Measurements from ENCODE around the gene SCRT2.
"Not testable (repeated sequence)": the region's sequence is repeated elsewhere in the genome, so short reads cannot be mapped to it uniquely, and the experiment has no call there.

The SCRT2 gene

GRCh38 chr20:675453-676314 lies at the start of gene SCRT2:
SCRT2 (minus strand) TSS chr20:675802; CDS start chr20:675601, 201 bp downstream.
- Mint-ChIP-seq H3K36me3 (no peaks in the 10 kb centered on the region), H3K9me3 (no peaks in the 10 kb centered on the region), H3K27me3 (peaks cover 90% of the 10 kb centered on the region), H3K27ac (no peak within 1 kb of the TSS), H3K4me1 (peaks cover 11% of the 10 kb centered on the region), H3K4me3 (peak within 1 kb of the TSS; percentile 17)
- ATAC-seq = peak; percentile 57

GRCh38 chr20:724797-725196 lies 49.2 kb upstream of the SCRT2 start:
- ATAC-seq, H3K36me3 Mint-ChIP-seq, H3K27ac Mint-ChIP-seq, H3K4me3 Mint-ChIP-seq, H3K9me3 Mint-ChIP-seq, H3K4me1 Mint-ChIP-seq: not testable (repeated sequence)
- peaks cover 69% of the 10 kb centered on the region for H3K27me3 Mint-ChIP-seq

GRCh38 chr20:723756-724155 lies 48.2 kb upstream of the SCRT2 start:
- peaks cover 68% of the 10 kb centered on the region for H3K27me3 Mint-ChIP-seq
- ATAC-seq = no peak
- no peak overlapping the region for H3K4me3 Mint-ChIP-seq
- H3K9me3 Mint-ChIP-seq = no peaks in the 10 kb centered on the region
- H3K27ac Mint-ChIP-seq = no peak overlapping the region
- H3K4me1 Mint-ChIP-seq = peaks cover 4% of the 10 kb centered on the region
- no peaks in the 10 kb centered on the region for H3K36me3 Mint-ChIP-seq

GRCh38 chr20:722822-723644 lies 47.4 kb upstream of the SCRT2 start:
- peaks cover 62% of the 10 kb centered on the region for H3K27me3 Mint-ChIP-seq
- no peak overlapping the region for H3K27ac Mint-ChIP-seq

GRCh38 chr20:721876-722275 lies 46.3 kb upstream of the SCRT2 start:
- Mint-ChIP-seq H3K27ac (no peak overlapping the region), H3K4me3 (no peak overlapping the region), H3K9me3 (no peaks in the 10 kb centered on the region), H3K4me1 (no peaks in the 10 kb centered on the region), H3K36me3 (no peaks in the 10 kb centered on the region), H3K27me3 (peaks cover 66% of the 10 kb centered on the region)
- no peak for ATAC-seq

More at GRCh38 chr20:722822-723644, 47.4 kb upstream of the SCRT2 start:
- no peaks in the 10 kb centered on the region for H3K4me1 Mint-ChIP-seq
- H3K36me3 Mint-ChIP-seq = no peaks in the 10 kb centered on the region
- H3K9me3 Mint-ChIP-seq = no peaks in the 10 kb centered on the region
- no peak for ATAC-seq
- no peak overlapping the region for H3K4me3 Mint-ChIP-seq

- Mint-ChIP-seq H3K4me1 (no peaks in the 10 kb centered on the region), H3K27ac (no peak overlapping the region), H3K9me3 (no peaks in the 10 kb centered on the region), H3K27me3 (peaks cover 53% of the 10 kb centered on the region), H3K36me3 (no peaks in the 10 kb centered on the region), H3K4me3 (no peak overlapping the region)
- no peak for ATAC-seq
These were observed 44.2 kb upstream of the SCRT2 start for GRCh38 chr20:719816-720215.

GRCh38 chr20:719068-719467 lies 43.5 kb upstream of the SCRT2 start:
- no peak for ATAC-seq
- no peaks in the 10 kb centered on the region for H3K4me1 Mint-ChIP-seq
- no peaks in the 10 kb centered on the region for H3K9me3 Mint-ChIP-seq
- H3K27me3 Mint-ChIP-seq = peaks cover 50% of the 10 kb centered on the region
- no peak overlapping the region for H3K27ac Mint-ChIP-seq
- H3K36me3 Mint-ChIP-seq = no peaks in the 10 kb centered on the region
- no peak overlapping the region for H3K4me3 Mint-ChIP-seq

DNA sequence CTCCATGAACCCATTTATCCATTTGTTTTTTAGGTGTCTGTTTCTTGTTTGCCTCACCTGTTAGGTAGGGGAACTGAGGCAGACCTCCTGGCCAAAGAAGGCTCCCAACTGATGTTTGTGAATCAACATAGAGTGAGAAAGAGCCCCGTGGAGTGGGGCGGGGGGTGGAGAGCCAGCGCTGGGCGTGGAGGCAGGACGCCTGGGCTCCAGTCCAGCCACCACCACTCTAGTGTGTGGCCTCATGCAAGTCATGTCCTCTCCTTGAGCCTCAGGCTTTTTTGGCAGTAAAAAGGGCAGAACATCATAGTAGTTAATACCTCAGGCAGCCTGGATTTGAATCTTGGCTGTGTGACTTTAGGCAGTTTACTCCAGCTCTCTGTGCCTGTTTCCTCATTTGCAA lies 42.2 kb upstream of the SCRT2 start:
- Mint-ChIP-seq H3K27me3 (peaks cover 38% of the 10 kb centered on the region), H3K4me3 (no peak overlapping the region), H3K4me1 (no peaks in the 10 kb centered on the region), H3K9me3 (peaks cover 6% of the 10 kb centered on the region), H3K36me3 (no peaks in the 10 kb centered on the region), H3K27ac (no peak overlapping the region)
- no peak for ATAC-seq

- Mint-ChIP-seq H3K36me3 (no peaks in the 10 kb centered on the region), H3K9me3 (peaks cover 6% of the 10 kb centered on the region), H3K27me3 (peaks cover 37% of the 10 kb centered on the region), H3K27ac (no peak overlapping the region), H3K4me3 (no peak overlapping the region), H3K4me1 (no peaks in the 10 kb centered on the region)
- ATAC-seq = no peak
These were observed 41.7 kb upstream of the SCRT2 start for GRCh38 chr20:717271-717670.

- Mint-ChIP-seq H3K36me3 (peaks cover under 1% of the 10 kb centered on the region), H3K27me3 (peaks cover 35% of the 10 kb centered on the region)
- ATAC-seq = no peak
These were observed 38.9 kb upstream of the SCRT2 start for GRCh38 chr20:714453-714852.

GRCh38 chr20:711576-711975 lies 36.0 kb upstream of the SCRT2 start:
- Mint-ChIP-seq H3K4me3 (no peak overlapping the region), H3K27me3 (peaks cover 39% of the 10 kb centered on the region), H3K36me3 (peaks cover 7% of the 10 kb centered on the region), H3K27ac (no peak overlapping the region), H3K4me1 (no peaks in the 10 kb centered on the region), H3K9me3 (peaks cover 11% of the 10 kb centered on the region)
- ATAC-seq = no peak

More at GRCh38 chr20:714453-714852, 38.9 kb upstream of the SCRT2 start:
- Mint-ChIP-seq H3K9me3 (peaks cover 6% of the 10 kb centered on the region), H3K4me3 (no peak overlapping the region), H3K4me1 (no peaks in the 10 kb centered on the region), H3K27ac (no peak overlapping the region)

- H3K4me1 Mint-ChIP-seq = no peaks in the 10 kb centered on the region
- H3K27me3 Mint-ChIP-seq = peaks cover 43% of the 10 kb centered on the region
- no peak for ATAC-seq
- H3K9me3 Mint-ChIP-seq = peaks cover 11% of the 10 kb centered on the region
- peaks cover 7% of the 10 kb centered on the region for H3K36me3 Mint-ChIP-seq
- no peak overlapping the region for H3K4me3 Mint-ChIP-seq
- no peak overlapping the region for H3K27ac Mint-ChIP-seq
These were observed 35.3 kb upstream of the SCRT2 start for GRCh38 chr20:710780-711450.

DNA sequence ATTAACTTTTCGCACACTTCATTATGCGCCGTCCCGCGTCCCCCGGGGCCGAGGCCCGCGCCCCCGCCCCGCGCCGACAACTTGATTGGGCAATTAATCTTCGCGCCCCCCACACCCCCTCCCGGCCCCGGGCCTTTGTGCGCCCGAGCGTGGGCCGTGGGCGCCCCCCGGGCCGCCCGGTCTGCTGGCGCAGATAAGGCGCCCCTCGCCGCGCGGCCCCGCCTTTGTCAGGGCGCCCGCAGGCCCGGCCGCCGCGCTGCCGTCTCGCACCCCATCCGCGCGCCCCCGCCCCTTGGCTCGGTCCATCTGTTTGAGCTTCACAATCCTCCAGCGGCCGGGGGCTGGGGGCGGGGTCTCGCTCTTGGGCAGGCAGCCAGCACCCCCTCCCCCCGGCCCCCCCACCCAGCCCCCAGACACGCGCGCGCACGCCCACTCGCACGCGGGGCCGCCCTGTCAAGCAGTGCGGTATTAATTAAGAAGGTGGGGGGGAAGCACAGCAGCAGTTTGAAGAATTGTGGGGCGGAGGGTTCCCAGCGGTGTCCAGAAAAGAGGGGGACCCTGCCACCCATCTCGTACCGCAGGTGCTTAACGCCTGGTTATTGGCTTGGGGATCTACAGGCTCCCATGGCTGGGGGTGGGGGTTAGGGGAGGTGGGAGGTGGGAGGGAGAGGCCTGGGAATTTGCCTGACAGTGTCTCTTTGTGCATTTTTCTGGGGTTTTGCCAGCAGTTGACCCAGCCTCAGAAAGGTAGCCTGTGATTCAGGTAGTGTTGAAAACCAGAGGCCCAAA lies 34.6 kb upstream of the SCRT2 start:
- Mint-ChIP-seq H3K4me3 (no peak overlapping the region), H3K9me3 (peaks cover 11% of the 10 kb centered on the region), H3K27ac (no peak overlapping the region), H3K4me1 (no peaks in the 10 kb centered on the region), H3K36me3 (peaks cover 7% of the 10 kb centered on the region), H3K27me3 (peaks cover 50% of the 10 kb centered on the region)
- peak; percentile 57 for ATAC-seq

GRCh38 chr20:709423-709822 lies 33.8 kb upstream of the SCRT2 start:
- Mint-ChIP-seq H3K4me1 (no peaks in the 10 kb centered on the region), H3K27me3 (peaks cover 53% of the 10 kb centered on the region), H3K4me3 (no peak overlapping the region), H3K9me3 (peaks cover 11% of the 10 kb centered on the region), H3K27ac (no peak overlapping the region), H3K36me3 (peaks cover 7% of the 10 kb centered on the region)
- no peak for ATAC-seq
